Right ventricle myocardium inferior (tissue), 1 donor: ENCODE results near the gene TTC34. TPM values are rescaled to one million over a fixed set of nuclear protein-coding genes. Genes with fewer than 3 reads are reported as not detected.

ENCODE experiments used
- ATAC-seq: fragments of 200-7000 bp; cut with Tn5 transposase; one replicate; pipeline ENCODE4 v1.9.1; 2020; ENCODE audit warnings: mild to moderate bottlenecking, moderate library complexity
- DNase-seq: peaks from one replicate; pipeline ENCODE4 v3.0.0; 2021; ENCODE audit errors: missing footprints
- intact Hi-C: fragments of 100-400 bp; cut with DNase I; formaldehyde crosslinking; loops from one replicate; pipeline ENCODE4 v1.11.0; 2022
- total RNA-seq: library from RNA; stranded (reverse); fragmentation: NEBNext Ultra II Directional; extraction: Animal tissue kit (Norgen Biotek cat#: 25700); gene quantifications from one replicate; pipeline ENCODE4 v1.2.1, GENCODE V29; 2021
- donor health status: DM: no; HTN: yes; CAD: no; lungs with severe emphysema.

TTC34 gene
- total RNA-seq, 1 donor from 2014 or later = 0.70 TPM

DNA sequence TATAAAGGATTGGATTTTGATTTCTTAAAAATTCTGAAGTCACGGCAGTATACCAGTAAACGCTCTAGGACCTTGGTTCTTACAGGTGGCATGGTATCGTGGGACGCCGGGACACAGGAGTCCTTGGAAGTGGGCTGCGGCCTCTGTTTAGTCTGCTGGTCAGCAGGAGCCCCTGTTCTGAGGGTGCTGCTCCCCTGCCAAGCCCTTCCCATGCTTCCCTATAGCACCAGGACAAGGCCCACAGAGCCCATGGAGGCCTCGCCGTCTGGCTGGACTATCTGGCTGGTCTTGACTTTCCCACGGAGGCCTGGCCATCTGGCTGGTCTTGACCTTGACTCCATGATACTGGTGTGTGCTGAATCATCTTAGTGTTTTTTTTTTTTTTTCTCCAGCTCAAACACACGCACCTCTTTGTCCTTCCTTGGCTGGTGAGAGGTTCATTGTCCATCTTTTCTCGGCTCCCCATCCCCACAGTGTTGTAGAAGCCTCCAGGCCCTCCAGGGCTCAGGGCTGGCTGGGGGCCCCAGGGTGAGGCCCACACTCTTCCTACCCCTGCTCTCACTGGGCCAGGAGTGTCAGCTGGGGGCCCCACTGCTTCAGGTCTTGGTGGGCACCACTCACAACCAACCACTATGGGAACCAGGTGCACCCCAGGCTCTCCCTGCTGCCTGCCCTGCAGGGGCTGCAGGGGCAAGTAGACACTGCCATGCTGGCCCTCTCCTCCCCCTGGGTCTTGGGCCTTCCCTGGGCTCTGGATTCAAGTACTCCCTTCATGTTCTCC is 16.5 kb upstream of the TTC34 start:
- intact Hi-C loops = no loop called here
- DNase-seq (peak; percentile 46), ATAC-seq (no peak)

DNA sequence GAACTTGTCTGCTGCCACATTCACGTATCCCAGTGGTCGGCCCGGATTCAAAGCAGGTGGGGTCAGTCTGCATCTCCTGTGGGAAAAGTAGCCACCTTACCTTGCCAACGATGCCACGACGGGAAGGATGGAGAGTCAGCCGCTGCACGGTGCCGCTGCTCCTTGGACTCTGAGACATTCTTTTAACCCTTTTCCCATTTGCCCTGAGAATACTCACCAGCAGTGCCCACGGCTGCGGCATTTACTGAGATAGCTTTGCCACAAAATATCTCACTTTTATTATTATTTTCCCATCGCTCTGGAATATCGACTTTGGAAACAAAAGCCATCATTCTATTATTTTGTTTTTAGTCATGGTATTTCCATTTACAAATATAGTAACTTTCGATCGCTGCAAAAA is 15.3 kb upstream of the TTC34 start:
- intact Hi-C loops = no loop called here
- ATAC-seq (no peak), DNase-seq (no peak)

DNA sequence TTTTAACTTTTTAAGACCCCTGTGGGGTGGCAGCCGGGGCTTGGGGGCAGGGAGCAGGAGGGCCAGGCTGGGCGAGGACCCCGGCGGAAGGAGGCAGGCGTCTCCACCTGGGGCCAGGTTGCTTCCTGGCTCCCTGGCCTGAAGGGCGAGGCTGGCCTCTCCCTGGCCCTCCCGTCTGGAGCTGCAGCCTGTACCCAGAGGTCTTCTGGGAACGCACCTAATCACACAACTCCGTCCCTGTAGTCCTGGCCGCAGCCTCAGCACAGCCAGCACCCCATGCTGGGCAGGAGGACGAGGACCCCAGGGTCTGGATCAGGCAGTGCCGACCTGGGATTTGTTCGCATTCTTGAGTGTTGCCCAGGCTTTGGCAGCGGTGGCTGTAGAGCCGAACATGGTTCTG is 14.1 kb upstream of the TTC34 start:
- ATAC-seq (no peak), DNase-seq (peak; percentile 55)
- intact Hi-C loops = no loop called here

DNA sequence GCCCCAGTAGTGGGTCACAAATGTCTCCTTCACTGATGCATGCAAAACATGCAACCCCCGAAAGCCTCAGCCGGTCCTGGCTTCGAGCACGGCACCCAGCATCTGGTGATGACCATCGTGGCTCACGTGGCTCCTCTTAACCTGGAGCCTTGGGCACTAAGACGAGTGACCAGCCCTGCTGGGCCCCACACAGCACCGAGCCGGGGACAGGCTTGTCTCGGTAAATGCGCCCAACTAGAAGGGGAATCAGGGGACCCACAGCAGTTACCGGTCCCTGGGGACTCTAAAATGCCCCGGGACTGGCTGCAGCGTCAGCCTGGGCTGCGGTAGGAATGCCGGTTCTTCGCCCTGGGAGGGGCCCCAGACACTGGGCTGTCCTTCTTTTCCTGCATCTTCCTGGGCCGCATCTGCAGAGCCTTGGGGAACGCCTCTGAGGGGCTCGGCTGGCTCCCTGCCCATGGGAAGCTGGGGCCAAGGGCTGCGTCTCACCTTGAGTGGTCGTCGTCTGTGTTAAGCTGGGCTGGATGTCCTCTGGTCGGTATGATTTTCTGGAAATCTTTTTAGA is 13.1 kb upstream of the TTC34 start:
- ATAC-seq (no peak), DNase-seq (peak; percentile 11)
- intact Hi-C loops = no loop called here

DNA sequence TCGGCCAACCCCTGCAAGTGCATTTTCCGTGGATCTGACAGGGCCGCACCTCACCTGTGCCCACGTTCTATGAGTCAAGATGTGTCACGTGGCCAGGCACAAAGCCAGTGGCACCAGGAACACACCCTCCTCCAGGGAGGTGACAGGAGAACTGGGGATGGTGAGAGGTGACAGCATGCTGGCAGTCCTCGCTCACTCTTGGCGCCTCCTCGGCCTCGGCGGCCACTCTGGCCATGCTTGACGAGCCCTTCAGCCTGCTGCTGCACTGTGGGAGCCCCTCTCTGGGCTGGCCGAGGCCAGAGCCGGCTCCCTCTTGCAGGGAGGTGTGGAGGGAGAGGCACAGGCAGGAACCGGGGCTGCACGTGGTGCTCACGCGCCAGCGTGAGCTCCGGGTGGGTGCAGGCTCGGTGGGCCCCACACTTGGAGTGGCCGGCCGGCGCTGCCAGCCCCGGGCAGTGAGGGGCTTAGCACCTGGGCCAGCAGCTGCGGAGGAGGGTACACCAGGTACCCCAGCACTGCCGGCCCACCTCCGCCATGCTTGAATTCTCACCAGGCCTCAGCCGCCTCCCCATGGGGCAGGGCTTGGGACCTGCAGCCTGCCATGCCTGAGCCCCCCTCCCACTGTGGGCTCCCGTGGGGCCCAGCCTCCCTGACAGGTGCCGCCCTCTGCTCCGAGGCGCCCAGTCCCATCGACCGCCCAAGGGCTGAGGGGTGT is 11.6 kb upstream of the TTC34 start:
- no peak for ATAC-seq
- peak; percentile 35 for DNase-seq
- intact Hi-C loops = no loop called here

DNA sequence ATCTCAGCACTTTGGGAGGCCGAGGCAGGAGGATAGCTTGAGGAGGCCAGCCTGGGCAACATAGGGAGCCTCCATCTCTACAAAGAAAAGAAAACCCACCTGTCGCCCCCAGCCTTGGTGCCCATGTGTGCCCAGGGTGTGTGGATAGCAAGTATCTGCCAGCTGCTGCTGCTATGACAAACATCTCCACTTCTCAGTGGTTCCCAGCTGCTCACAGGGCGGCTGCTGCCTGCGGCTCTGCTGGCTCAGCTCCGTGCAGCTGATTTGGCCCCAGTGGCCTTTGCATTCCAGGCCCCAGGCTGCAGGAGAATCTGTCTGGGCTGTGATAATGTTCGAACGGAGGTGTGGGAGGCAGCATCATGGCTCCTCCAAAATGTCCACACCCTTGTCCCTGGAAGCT is 10.6 kb upstream of the TTC34 start:
- peak; percentile 31 for DNase-seq
- ATAC-seq = no peak
- intact Hi-C loops = no loop called here

DNA sequence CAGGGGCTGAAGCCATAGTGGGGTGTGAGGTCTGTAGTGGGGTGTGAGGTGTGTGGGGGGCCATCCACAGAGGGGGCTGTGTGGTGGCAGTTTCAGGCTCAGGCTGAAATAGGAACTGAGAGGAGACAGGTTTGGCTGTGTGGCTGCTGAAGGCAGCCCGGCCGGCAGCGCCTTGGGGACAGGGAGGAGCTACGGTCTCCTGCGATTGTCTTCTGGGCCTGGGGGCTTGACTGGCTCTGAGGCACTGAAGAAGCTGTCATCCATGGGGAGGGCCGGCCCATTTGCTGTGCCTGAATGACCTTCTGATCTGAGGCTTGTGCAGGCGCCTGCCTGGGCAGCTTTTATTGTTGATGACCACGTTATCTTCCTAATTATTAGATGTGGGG is 10.0 kb upstream of the TTC34 start:
- intact Hi-C loops = no loop called here
- DNase-seq = peak; percentile 23

DNA sequence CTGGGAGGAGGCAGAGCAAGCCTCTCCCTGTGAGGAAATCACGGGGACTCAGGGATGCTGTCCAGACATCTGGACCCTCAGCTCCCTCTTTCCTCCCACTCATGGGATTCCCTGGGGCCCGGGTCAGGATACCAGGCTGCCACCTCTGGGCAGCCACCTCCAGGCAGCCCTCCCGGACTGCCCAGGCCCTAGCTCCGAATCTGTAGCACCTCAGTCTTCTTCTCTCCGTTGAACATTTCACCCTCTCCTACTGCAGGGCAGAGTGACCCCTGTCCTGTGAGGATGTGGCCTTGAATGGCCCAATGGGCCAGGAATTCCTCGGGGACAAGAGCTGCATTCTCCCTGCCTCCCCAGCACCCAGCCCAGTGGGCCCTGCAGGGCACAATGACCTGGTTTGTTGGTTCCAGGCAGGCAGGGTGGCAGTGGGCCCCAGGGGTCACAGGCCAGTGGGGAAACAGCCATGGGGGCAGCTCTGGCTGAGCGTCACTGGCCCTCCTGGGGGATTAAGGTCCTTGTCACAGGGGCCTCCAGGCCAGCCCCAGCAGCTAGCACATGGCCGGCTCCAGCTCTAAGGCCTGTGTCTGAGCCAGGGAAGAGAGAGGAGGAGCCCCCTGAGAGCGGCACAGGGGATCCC is 9.5 kb upstream of the TTC34 start:
- no peak for ATAC-seq
- intact Hi-C loops = no loop called here
- DNase-seq = peak; percentile 45

More for the DNA sequence above, 10.0 kb upstream of the TTC34 start:
- ATAC-seq = no peak

DNA sequence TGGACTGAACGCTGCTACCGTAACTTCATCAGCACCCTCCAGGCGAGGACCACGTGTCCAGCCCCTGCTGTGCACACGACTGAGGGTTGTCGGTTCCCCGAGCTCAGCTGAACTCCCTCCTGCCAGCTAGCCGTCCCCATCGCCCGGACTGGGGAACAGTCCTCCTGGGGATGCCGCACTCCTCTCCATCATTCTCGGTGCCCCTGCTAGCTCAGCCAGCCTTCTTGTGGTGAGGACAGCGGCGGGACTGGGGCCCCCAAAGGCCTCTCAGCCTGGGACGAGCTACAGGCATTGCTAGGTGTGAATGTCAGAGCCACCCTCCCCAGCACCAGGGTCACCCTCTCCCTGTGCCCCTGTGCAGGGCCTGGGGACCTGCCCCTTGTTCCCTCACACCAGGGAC is 8.8 kb upstream of the TTC34 start:
- no peak for ATAC-seq
- DNase-seq = peak; percentile 7
- intact Hi-C loops = no loop called here

DNA sequence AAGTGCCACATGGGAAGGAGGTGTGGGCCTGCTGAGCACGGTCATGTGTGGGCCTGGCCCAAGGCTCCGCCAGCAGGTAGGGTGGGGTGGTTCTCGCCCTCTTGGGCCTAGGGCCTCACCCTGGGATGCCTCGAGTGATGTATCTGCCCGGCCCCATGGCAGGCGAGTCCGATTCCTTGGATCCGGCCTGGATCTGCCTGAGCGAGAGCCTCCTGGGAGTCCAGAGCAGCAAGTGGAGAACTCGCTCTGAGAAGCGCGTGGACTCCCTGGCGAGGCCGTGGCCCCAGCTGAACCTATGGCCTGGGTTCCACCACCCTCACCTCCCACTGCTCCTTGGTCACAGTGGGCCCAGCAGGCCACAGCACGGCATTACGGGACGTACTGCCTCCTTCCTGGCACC is 8.2 kb upstream of the TTC34 start:
- intact Hi-C loops = no loop called here
- DNase-seq (peak; percentile 51), ATAC-seq (no peak)

DNA sequence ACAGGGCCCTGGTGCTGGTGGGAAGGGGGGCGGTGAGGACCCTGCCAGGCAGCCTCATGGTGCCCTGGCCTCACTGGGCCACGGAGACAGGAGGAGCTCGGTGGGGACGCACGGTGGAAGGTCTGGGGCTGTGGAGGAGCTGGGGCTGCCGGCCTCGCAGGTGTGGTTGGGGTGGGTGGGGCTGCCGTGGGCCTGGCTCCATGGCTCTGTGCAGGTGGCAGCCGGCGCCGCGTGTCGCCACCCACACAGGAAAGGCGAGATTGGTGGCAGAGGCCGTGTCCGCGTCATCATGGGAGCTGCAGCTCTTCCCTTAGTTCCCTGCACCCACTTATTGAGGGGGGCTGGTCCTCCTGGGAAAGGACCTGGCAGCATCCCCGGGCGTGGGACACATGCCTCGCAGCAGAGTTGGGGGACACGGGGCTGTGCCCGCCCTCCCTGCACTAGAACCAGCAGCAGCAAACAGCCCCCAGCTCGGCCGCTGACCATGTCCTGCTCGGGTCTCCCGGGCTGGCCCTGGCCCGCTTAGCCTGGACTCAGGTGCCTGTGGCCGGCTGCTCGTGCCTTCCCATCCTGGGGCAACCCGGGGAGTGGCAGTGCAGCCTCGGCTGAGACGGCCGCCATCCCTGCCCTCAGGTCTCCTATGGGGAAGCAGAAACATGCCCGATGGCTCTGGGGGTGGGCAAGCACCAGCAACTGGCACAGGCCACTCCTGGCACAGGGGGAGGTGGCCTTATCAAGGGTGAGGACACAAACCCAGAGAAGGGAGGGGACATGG is 7.5 kb upstream of the TTC34 start:
- ATAC-seq (no peak), DNase-seq (peak; percentile 62)
- intact Hi-C loops = no loop called here

DNA sequence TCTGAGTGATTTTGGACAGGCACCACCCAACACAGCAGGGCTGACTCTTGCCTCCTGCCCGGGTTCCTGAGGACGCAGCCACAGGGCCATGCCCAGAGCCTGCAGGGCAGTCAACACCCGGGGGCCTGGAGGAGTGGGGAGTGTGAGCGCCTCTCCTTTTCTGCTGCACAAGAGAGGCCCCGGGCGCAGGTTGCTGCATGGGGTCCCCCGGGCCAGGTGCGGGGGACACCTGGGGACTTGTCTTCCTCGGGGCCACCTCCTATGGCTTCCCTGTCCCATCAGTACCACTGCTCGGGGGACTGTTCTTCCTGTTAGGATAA is 6.9 kb upstream of the TTC34 start:
- DNase-seq (peak; percentile 22), ATAC-seq (no peak)
- intact Hi-C loops = no loop called here

DNA sequence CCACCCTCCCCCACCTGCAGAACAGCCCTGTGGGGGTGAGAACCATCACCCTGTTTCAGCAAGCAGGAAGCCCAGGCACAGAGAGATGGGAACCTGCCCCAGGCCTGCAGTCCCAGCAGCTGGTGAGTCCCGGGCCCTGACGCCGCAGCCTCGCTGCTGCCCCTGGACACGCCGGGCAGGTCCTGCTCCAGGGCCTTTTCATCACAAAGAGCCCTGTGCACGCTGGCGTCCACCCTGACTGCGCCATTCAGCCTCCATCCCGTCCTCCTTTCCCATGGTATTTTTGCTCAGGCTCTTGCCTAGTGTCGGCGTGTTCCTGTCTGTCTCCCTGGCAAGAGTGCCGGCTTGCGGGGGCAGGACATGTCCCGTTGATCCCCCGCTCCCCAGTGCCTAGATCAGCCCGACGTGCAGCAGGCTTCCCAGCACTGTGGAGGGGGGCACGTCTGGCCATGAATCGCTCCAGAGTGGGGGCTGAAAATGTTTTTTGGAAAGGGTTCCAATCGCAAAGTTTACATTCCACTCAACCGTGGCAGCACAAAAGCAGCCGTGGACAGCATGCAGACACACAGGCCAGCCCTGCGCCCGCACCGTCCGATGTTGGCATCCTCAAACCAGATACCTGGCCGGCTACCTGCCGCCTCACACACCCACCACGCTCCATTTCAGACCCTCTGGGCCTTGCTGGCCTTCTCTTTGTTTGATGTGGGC is 6.3 kb upstream of the TTC34 start:
- ATAC-seq (no peak), DNase-seq (peak; percentile 45)
- intact Hi-C loops = no loop called here

DNA sequence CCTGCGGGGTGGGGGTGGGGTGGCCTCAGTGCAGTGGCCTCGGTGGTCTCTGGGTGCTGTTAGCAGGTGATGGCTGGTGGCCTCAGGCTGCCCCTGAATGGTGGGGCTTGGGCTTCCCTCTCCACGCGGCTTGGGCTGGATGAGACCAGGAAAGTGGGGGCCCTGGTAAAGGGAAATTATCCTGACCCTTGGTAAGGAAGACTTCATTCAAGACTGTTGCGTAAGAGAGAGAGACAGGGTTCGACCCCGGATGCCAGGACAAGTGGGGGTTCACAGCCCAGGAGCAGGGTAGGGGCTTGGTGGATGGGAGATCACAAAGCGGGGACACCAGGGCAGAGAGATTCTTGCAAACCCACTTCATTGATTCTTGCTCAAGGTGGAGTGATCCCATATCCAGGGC is 5.5 kb upstream of the TTC34 start:
- no peak for ATAC-seq
- intact Hi-C loops = no loop called here
- DNase-seq = peak; percentile 6

DNA sequence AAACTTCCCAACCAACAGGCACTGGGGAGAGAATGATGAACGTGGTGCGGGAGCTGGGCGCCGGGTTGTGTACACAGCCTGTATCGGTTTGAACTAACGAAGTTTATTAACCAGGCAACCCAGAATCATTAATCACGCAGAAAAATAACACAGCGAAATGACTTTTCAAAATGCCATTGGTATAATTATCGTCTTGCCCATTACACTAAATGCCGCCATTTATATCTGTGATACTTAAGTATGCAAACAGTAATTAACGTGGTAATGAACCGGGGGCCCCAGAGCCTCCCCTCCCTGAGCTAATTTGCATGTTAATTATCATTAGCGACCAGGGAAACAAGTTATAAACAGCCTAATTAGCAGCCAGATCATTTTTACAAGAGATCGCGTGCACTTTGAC is 5.1 kb upstream of the TTC34 start:
- DNase-seq (peak; percentile 20), ATAC-seq (no peak)
- intact Hi-C loops = no loop called here

DNA sequence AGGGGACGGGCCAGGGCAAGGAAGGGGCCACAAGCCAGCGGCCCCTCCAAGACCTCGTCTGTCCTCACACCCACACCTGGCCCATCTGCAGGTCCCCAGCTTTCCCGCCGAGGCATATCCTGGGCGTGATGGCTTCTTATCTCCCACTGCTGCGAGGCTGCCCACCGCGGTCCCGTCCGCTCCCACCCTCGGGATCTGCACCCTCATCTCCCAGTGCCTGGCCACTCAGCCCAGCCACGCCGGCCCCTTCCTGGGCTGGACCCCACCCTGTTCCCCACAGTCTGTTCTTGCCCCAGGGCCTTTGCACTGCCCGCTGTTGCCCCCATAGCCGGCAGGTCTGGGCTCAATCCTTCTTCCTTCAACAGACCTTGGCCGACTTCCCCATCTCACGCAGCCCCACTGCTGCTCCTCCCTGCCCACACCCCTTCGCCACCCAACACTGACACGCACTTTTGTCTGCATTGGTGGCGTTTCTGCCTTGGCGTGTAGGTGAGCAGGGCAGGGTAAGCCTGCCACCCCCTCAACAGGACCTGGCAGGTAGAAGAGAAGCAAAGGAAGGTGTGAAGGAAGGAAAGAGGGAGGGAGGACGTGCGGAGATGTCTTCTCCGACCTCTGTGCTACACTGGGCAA is 4.4 kb upstream of the TTC34 start:
- DNase-seq = peak; percentile 40
- intact Hi-C loops = no loop called here
- ATAC-seq = no peak

DNA sequence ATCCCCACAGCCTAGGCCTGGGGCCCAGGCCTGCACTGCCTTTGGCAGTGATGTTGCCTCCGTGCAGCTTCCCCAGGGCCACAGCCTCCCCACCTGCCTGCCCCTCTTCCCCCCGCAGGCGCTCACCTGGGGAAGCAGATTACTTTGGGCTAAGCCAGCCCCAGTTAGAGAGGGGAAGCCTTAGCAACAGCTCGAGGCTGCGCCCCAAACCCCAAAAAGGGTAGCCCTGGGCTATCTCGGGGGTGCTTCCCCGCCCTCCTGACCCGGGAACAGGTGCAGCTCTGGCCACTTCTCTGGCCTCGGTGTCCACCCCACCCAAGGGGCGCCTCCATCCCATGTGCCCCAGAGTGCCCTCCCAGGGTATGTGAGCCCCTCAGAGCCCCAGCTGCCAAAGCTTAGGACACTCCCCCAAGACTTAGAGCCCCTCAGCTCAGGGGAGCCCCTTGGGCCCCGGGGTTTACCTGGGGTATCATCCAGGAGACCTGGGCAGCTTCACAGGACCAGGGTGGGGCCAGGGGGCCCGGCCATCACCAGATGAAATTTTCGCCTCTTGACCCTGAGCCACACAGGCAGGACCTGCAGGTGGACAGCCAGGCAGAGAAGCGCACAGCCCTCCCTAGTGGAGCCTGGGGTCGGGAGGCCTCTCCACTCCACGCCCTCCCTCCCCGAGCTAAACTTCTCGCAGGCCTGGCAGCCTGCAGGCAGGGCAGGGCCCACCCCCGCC is 3.3 kb upstream of the TTC34 start:
- intact Hi-C loops = no loop called here
- peak; percentile 49 for DNase-seq

More for the DNA sequence above, 3.3 kb upstream of the TTC34 start:
- ATAC-seq = no peak
